Fibroblast of pulmonary artery (primary cell): ENCODE results near the gene ENAH.

Experiments used
- DNase-seq: peaks from one replicate; pipeline ENCODE4 v3.0.0-alpha.2; 2010; ENCODE audit warnings: low read depth
- H3K4me3 ChIP-seq: replicated peaks from 2 replicates; pipeline ENCODE4 v1.5.1; 2011; ENCODE audit warnings: low read depth, mild to moderate bottlenecking, control low read depth, low read length, moderate library complexity
- TF ChIP-seq, protein P1 (sequence below): IDR thresholded peaks from 2 replicates; pipeline ENCODE4 v1.5.1; 2011; ENCODE audit warnings: mild to moderate bottlenecking, control low read depth, low read length, inconsistent platforms; ENCODE audit errors: missing control alignments

The ENAH gene

DNA sequence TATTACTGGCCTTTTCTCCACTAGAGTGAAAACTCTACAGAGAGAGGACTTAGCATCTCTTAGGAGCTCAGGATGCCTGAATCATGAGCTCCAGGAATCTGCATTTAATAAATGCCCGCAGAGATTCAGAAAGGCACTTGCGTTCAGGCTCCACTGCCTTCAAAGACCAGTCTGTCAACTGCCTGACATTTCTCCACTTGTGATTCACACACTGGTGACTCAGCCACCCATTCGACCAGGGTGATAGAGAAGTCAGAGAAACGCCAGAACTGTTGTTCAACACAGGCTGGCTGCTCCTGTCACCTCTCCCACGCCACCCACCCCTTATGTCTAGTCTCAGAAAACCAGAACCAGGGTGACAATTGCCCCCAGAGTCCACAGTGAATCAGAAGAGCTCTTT lies 198.2 kb downstream of the ENAH start:
- DNase-seq: peak; percentile 71
- no peak overlapping the region for H3K4me3 ChIP-seq
- TF ChIP-seq, protein P1, sequence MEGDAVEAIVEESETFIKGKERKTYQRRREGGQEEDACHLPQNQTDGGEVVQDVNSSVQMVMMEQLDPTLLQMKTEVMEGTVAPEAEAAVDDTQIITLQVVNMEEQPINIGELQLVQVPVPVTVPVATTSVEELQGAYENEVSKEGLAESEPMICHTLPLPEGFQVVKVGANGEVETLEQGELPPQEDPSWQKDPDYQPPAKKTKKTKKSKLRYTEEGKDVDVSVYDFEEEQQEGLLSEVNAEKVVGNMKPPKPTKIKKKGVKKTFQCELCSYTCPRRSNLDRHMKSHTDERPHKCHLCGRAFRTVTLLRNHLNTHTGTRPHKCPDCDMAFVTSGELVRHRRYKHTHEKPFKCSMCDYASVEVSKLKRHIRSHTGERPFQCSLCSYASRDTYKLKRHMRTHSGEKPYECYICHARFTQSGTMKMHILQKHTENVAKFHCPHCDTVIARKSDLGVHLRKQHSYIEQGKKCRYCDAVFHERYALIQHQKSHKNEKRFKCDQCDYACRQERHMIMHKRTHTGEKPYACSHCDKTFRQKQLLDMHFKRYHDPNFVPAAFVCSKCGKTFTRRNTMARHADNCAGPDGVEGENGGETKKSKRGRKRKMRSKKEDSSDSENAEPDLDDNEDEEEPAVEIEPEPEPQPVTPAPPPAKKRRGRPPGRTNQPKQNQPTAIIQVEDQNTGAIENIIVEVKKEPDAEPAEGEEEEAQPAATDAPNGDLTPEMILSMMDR: no peak

DNA sequence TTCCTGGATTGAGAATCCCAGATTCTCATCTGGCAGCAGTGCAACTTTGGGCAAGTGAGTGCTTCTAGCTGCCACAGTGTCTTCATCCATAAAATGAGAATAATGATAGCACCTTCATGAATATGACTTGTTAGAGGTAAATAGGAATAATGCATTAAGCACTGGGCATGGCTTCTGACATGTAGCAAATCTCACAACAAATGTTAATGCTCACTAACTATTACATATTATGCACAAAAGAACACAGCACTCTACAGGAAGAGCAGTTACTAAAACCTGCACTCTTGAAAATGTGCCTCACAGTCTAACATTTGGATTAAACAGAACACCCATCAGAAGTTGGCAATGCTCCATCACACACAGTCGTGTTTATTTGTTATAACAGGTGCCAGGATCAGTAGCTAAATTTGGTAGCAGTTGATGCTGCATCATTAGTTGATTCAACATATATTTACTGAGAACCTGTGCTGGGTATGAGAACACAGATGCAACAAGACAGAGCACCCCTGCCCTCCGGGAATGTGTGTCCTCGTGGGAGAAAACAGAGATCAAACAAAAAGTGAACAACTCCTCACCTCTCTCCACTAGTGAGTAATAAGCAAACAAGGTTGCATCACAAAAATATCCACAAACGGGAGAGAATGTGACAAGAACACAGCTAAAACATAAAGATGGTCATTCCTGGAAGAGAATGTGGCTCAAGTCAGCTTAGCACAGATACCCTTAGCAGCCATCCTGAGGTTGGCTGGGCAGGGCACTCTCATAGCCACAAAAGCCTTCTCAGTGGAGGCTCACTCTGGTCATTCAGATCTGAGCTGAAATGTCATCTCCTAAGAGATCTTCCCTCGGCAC lies 198.9 kb downstream of the ENAH start:
- TF ChIP-seq, protein P1: no peak
- no peak overlapping the region for H3K4me3 ChIP-seq
- DNase-seq: no peak

DNA sequence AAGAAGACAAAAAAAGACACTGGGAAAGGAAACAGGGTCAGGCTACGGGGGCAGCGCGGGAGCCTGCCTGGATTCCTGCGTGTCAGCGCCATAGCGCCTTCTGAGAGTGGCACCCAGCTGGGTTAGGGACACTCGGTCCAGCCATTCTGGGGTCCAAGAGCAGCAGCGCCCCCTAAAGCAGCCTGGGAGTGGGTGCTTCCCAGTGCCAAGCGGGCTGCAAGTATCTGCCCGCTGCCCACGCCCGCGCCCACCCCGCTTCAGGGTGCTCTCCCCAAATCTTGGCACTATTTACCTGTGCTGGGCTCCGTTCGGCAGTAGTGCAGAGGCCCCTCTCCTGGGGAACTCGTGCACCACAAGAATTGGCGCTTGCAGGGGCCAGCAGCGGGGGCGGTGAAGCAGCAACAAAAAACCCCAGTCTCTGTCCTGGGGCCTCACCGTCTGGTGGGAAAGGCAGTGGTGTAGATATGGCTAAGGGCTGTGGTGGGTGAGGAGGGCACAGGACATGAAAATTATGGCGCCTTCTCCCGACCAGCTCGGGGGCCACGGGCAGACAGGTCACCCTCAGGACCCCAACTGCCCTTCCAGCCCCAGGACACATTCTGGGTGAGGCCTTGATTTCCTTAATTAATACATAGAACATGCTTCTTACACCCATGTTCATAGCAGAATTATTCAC lies 200.9 kb downstream of the ENAH start:
- no peak for DNase-seq
- no peak overlapping the region for H3K4me3 ChIP-seq
- TF ChIP-seq, protein P1: no peak

DNA sequence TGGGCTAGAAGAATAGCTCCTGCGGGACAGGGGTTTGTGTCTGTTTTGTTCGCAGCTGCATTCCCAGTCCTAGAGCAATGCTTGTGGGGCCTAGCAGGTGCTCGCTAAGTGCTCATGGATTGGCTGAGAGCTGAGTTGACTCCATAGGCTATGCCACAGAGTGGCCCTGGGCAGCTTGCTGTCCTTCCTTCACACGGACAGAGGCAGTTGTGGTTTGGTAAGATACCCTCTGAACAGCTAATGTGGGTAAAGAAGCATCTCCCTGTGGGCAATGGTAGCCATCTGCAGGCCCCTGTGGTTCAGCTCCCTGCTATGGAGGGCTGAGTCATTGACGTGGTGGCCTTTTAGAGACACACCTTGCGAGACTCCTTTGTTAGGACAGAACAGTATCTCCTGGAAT lies 201.6 kb downstream of the ENAH start:
- H3K4me3 ChIP-seq: no peak overlapping the region
- TF ChIP-seq, protein P1: no peak
- DNase-seq: no peak

DNA sequence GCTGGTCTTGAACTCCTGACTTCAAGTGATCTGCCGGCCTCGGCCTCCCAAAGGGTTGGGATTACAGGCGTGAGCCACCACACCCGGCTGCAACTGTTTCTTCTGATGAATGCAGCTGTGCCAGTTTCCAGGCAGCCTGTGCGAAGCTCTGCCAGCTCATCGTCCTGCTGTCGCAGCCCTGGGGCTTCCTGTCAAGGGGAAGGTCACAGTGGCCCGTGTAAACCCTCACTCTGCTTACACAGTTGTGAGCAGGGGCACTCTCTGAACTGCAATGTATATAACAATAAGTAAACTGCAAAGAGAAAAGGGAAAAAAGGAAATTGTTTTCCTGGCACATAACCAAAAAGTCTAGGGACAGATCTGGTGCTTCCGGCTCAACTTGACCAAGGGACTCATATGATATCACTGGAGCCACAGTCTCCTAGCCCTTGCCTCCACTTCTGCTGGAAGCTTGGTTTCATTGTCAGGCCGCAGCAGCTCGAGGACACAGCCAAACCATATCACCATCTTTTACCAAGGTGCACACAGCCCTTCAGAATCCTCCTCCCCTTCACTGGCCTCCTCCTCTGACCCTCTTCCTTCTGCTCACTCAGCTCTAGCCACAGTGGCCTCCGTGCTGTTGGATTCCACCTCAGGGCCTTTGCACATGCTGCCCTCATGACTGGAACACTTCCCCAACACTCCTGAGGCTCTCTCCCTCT lies 202.3 kb downstream of the ENAH start:
- H3K4me3 ChIP-seq: no peak overlapping the region
- DNase-seq: no peak
- TF ChIP-seq, protein P1: no peak

DNA sequence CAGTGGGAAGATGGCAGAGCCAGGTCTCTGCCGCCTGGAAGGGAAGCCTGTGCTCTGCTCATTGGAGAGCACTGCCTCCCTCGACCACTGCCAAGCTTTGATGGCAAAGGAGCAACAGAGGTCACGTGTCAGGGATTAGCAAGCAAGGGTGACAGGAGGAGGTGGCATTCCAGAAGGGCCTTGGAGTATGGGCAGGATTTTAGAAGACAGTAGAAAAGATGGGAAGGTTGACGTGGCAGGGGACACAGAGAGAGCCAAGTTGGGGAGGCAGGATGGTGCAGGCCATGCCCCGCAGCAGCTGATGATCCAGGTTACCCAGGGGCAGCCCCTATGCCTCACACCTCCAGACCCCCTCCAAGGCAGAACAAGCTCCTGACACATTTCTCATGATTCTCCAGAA lies 203.1 kb downstream of the ENAH start:
- TF ChIP-seq, protein P1: no peak
- DNase-seq: no peak
- no peak overlapping the region for H3K4me3 ChIP-seq
